HepG2 (cell line): ENCODE measurements around the gene AANAT. TPM values are rescaled to one million over a fixed set of nuclear protein-coding genes. Genes with fewer than 3 reads are reported as not detected.

Source experiments
- ATRX ChIP-seq: sonication (generic); formaldehyde crosslinking; IDR thresholded peaks from 2 replicates; pipeline ENCODE4 v1.4.0; 2020; ENCODE audit warnings: missing genetic modification reagents, borderline replicate concordance
- CBFB ChIP-seq: sonication (generic); formaldehyde crosslinking; IDR thresholded peaks from 2 replicates; pipeline ENCODE4 v1.4.0; 2020; ENCODE audit warnings: missing genetic modification reagents
- NCOA2 ChIP-seq: sonication (generic); formaldehyde crosslinking; IDR thresholded peaks from 2 replicates; pipeline ENCODE4 v1.8.0; 2022; ENCODE audit warnings: inconsistent platforms
- SAP130 ChIP-seq: IDR thresholded peaks from 2 replicates; pipeline ENCODE4 v1.6.1; 2016; ENCODE audit warnings: low read depth
- SNAPC2 ChIP-seq: sonication (generic); formaldehyde crosslinking; IDR thresholded peaks from 2 replicates; pipeline ENCODE4 v1.8.1; 2022; ENCODE audit warnings: mild to moderate bottlenecking, missing genetic modification reagents
- TCF7 ChIP-seq: sonication (generic); IDR thresholded peaks from 2 replicates; pipeline ENCODE4 v1.6.1; 2016; ENCODE audit warnings: antibody characterized with exemption, low read depth
- YEATS2 ChIP-seq: sonication (generic); formaldehyde crosslinking; IDR thresholded peaks from 2 replicates; pipeline ENCODE4 v1.4.0; 2020; ENCODE audit warnings: missing genetic modification reagents, borderline replicate concordance
- ZFP90 ChIP-seq: sonication (generic); formaldehyde crosslinking; IDR thresholded peaks from 2 replicates; pipeline ENCODE4 v1.8.0; 2022; ENCODE audit warnings: missing genetic modification reagents, mild to moderate bottlenecking, inconsistent platforms, borderline replicate concordance
- ZMYM4 ChIP-seq: sonication (generic); formaldehyde crosslinking; IDR thresholded peaks from 2 replicates; pipeline ENCODE4 v1.8.1; 2023; ENCODE audit warnings: mild to moderate bottlenecking, missing genetic modification reagents
- ZNF350 ChIP-seq: sonication (generic); formaldehyde crosslinking; IDR thresholded peaks from 2 replicates; pipeline ENCODE4 v1.4.0; 2020; ENCODE audit warnings: mild to moderate bottlenecking, low read depth, missing genetic modification reagents, borderline replicate concordance
- polyA plus RNA-seq, 8 experiments: library from polyadenylated mRNA; depleted of rRNA in 3 of 8; stranded (reverse) in 7 of 8; unstranded in 1 of 8; fragments of >200 nt; fragmentation: Illumina TruSeq in 4 of 8; extraction: Trizol in 4 of 8; gene quantifications; 2 replicates each; pipeline versions ENCODE4 v1.2.1 to v1.2.3, GENCODE V29; 2011 to 2016; ENCODE audit warnings: low read depth in 4 of 8, missing spikeins in 1 of 8, mixed read lengths in 1 of 8; ENCODE audit not compliant: insufficient read depth in 1 of 8
- total RNA-seq, 5 experiments: library from RNA; depleted of rRNA; stranded (reverse); fragments of >200 nt; fragmentation: Illumina TruSeq; extraction: Trizol; gene quantifications; 2 replicates each; pipeline ENCODE4 v1.2.3, GENCODE V29; 2016; ENCODE audit warnings: low read depth in 1 of 5
- TF ChIP-seq, protein P1 (sequence below): sonication (generic); formaldehyde crosslinking; IDR thresholded peaks from 2 replicates; pipeline ENCODE4 v1.8.0; 2022; ENCODE audit warnings: mild to moderate bottlenecking, missing genetic modification reagents, borderline replicate concordance
- TF ChIP-seq, protein P2 (sequence below): sonication (generic); formaldehyde crosslinking; IDR thresholded peaks from 2 replicates; pipeline ENCODE4 v1.4.0; 2020; ENCODE audit warnings: missing genetic modification reagents
- TF ChIP-seq, protein P3 (sequence below): sonication (generic); formaldehyde crosslinking; IDR thresholded peaks from 2 replicates; pipeline ENCODE4 v1.4.0; 2020; ENCODE audit warnings: missing genetic modification reagents
- TF ChIP-seq, protein P4 (sequence below): sonication (generic); formaldehyde crosslinking; conservative IDR thresholded peaks from 2 replicates; pipeline ENCODE4 v1.4.0; 2020; ENCODE audit warnings: missing genetic modification reagents
- TF ChIP-seq, protein P5 (sequence below): sonication (generic); formaldehyde crosslinking; IDR thresholded peaks from 2 replicates; pipeline ENCODE4 v1.8.0; 2022; ENCODE audit warnings: missing genetic modification reagents, mild to moderate bottlenecking, moderate library complexity, borderline replicate concordance
- TF ChIP-seq, protein P6 (sequence below): IDR thresholded peaks from 2 replicates; pipeline ENCODE4 v1.6.1; 2018; ENCODE audit warnings: missing genetic modification reagents

The AANAT gene
- total and polyA plus RNA-seq, 2 of the 13 experiments (the other 11 are each of a cell fraction or from before 2014, with no cell fraction given) = 0.07 TPM; not detected in 1

DNA sequence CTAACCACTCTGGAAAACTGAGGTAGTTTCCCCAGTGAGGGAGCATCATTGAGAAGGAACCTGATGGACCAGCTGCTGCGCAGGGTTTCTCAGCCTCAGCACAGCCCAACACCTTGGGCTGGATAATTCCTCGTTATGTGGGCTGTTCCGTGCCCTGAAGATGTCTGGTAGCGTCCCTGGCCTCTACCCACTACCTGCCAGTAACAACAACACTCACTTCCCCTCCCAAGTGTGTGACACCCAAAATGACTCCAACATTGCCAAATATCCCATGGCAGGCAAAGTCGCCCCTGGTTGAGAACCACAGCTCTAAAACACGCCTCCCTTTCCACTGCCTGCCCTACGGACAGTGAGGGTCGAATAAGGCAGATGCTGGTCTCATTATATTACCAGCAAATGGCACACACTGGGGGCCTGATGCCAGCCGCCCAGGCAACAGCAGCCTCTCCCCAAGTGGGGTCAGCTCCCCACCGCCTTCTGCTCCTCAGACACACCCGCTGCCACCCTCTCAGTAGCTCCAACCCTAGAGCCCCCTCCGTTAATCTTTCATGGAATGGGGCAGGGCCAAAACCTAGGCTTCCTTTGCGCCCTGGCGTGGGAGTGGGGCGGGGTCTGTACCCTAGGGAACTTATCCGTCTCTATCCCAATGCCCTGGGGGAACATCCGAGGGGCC is 32.8 kb downstream of the AANAT start (continued):
- TF ChIP-seq ATRX (CRISPR knock-in tag) (no peak), CBFB (CRISPR knock-in tag) (no peak), TCF7 (0 out of 2 replicates have a peak, but pooled peaks have one; percentile 2), SNAPC2 (CRISPR knock-in tag) (0 out of 2 replicates have a peak, but pooled peaks have one; percentile 29), SAP130 (CRISPR knock-in tag) (peak; percentile 25; the same call in 1 of the 2 replicates), ZNF350 (CRISPR knock-in tag) (0 out of 2 replicates have a peak, but pooled peaks have one; percentile 64), ZMYM4 (0 out of 2 replicates have a peak, but pooled peaks have one; percentile 19), NCOA2 (peak; percentile 11; the same call in 1 of the 2 replicates), ZFP90 (CRISPR knock-in tag) (0 out of 2 replicates have a peak, but pooled peaks have one; percentile 18), YEATS2 (CRISPR knock-in tag) (0 out of 2 replicates have a peak, but pooled peaks have one; percentile 31)
- TF ChIP-seq, protein P1, sequence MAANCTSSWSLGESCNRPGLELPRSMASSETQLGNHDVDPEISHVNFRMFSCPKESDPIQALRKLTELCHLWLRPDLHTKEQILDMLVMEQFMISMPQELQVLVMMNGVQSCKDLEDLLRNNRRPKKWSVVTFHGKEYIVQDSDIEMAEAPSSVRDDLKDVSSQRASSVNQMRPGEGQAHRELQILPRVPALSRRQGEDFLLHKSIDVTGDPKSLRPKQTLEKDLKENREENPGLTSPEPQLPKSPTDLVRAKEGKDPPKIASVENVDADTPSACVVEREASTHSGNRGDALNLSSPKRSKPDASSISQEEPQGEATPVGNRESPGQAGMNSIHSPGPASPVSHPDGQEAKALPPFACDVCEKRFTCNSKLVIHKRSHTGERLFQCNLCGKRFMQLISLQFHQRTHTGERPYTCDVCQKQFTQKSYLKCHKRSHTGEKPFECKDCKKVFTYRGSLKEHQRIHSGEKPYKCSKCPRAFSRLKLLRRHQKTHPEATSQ (CRISPR knock-in tag) = peak; percentile 70; the same call in 1 of the 2 replicates
- TF ChIP-seq, protein P2, sequence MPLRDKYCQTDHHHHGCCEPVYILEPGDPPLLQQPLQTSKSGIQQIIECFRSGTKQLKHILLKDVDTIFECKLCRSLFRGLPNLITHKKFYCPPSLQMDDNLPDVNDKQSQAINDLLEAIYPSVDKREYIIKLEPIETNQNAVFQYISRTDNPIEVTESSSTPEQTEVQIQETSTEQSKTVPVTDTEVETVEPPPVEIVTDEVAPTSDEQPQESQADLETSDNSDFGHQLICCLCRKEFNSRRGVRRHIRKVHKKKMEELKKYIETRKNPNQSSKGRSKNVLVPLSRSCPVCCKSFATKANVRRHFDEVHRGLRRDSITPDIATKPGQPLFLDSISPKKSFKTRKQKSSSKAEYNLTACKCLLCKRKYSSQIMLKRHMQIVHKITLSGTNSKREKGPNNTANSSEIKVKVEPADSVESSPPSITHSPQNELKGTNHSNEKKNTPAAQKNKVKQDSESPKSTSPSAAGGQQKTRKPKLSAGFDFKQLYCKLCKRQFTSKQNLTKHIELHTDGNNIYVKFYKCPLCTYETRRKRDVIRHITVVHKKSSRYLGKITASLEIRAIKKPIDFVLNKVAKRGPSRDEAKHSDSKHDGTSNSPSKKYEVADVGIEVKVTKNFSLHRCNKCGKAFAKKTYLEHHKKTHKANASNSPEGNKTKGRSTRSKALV (CRISPR knock-in tag) = 0 out of 2 replicates have a peak, but pooled peaks have one; percentile 29
- TF ChIP-seq, protein P3, sequence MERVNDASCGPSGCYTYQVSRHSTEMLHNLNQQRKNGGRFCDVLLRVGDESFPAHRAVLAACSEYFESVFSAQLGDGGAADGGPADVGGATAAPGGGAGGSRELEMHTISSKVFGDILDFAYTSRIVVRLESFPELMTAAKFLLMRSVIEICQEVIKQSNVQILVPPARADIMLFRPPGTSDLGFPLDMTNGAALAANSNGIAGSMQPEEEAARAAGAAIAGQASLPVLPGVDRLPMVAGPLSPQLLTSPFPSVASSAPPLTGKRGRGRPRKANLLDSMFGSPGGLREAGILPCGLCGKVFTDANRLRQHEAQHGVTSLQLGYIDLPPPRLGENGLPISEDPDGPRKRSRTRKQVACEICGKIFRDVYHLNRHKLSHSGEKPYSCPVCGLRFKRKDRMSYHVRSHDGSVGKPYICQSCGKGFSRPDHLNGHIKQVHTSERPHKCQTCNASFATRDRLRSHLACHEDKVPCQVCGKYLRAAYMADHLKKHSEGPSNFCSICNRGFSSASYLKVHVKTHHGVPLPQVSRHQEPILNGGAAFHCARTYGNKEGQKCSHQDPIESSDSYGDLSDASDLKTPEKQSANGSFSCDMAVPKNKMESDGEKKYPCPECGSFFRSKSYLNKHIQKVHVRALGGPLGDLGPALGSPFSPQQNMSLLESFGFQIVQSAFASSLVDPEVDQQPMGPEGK (CRISPR knock-in tag) = peak; percentile 34; the same call in 1 of the 2 replicates
- TF ChIP-seq, protein P4, sequence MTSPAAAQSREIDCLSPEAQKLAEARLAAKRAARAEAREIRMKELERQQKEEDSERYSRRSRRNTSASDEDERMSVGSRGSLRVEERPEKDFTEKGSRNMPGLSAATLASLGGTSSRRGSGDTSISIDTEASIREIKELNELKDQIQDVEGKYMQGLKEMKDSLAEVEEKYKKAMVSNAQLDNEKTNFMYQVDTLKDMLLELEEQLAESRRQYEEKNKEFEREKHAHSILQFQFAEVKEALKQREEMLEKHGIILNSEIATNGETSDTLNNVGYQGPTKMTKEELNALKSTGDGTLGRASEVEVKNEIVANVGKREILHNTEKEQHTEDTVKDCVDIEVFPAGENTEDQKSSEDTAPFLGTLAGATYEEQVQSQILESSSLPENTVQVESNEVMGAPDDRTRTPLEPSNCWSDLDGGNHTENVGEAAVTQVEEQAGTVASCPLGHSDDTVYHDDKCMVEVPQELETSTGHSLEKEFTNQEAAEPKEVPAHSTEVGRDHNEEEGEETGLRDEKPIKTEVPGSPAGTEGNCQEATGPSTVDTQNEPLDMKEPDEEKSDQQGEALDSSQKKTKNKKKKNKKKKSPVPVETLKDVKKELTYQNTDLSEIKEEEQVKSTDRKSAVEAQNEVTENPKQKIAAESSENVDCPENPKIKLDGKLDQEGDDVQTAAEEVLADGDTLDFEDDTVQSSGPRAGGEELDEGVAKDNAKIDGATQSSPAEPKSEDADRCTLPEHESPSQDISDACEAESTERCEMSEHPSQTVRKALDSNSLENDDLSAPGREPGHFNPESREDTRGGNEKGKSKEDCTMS (CRISPR knock-in tag) = no peak
- TF ChIP-seq, protein P5, sequence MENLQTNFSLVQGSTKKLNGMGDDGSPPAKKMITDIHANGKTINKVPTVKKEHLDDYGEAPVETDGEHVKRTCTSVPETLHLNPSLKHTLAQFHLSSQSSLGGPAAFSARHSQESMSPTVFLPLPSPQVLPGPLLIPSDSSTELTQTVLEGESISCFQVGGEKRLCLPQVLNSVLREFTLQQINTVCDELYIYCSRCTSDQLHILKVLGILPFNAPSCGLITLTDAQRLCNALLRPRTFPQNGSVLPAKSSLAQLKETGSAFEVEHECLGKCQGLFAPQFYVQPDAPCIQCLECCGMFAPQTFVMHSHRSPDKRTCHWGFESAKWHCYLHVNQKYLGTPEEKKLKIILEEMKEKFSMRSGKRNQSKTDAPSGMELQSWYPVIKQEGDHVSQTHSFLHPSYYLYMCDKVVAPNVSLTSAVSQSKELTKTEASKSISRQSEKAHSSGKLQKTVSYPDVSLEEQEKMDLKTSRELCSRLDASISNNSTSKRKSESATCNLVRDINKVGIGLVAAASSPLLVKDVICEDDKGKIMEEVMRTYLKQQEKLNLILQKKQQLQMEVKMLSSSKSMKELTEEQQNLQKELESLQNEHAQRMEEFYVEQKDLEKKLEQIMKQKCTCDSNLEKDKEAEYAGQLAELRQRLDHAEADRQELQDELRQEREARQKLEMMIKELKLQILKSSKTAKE (CRISPR knock-in tag) = no peak
- TF ChIP-seq, protein P6, sequence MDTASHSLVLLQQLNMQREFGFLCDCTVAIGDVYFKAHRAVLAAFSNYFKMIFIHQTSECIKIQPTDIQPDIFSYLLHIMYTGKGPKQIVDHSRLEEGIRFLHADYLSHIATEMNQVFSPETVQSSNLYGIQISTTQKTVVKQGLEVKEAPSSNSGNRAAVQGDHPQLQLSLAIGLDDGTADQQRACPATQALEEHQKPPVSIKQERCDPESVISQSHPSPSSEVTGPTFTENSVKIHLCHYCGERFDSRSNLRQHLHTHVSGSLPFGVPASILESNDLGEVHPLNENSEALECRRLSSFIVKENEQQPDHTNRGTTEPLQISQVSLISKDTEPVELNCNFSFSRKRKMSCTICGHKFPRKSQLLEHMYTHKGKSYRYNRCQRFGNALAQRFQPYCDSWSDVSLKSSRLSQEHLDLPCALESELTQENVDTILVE (CRISPR knock-in tag) = no peak
